ENCODE measurements around the gene KLK5.

GRCh38 chr19:50962245-50962644, 9.4 kb upstream of the KLK5 start:
- TF ChIP-seq NFYB (CRISPR knock-in tag; conservative IDR thresholded peaks at IDR 0.05; ENCODE audit: low read depth): no peak
- TF ChIP-seq CTCF (IDR thresholded peaks at IDR 0.05): no peak
- TF ChIP-seq FOXJ3 (CRISPR knock-in tag; IDR thresholded peaks at IDR 0.05; ENCODE audit: borderline replicate concordance): no peak
- TF ChIP-seq ATF3 (CRISPR knock-in tag; conservative IDR thresholded peaks at IDR 0.05): no peak
- no peak for TF ChIP-seq SMAD4 (CRISPR knock-in tag; IDR thresholded peaks at IDR 0.05)
- no peak for TF ChIP-seq FOXK1 (CRISPR knock-in tag; IDR thresholded peaks at IDR 0.05)
- TF ChIP-seq MLX (CRISPR knock-in tag; IDR thresholded peaks at IDR 0.05): no peak
- TF ChIP-seq NR2C2 (CRISPR knock-in tag; IDR thresholded peaks at IDR 0.05): no peak
